PC-9 (cell line): ENCODE results near the gene CFAP97D1. TPM values are rescaled to one million over a fixed set of nuclear protein-coding genes. Genes with fewer than 3 reads are reported as not detected.

ENCODE experiments used
- BruUV-seq: library from RNA; stranded (reverse); fragments of 400-500 nt; replicated peaks from 2 replicates; lab custom pipeline; 2021; lab: Mats Ljungman, UMichigan
- CTCF ChIA-PET: fragments of 300-600 bp; sonication (Branson Sonifier 250); formaldehyde crosslinking; loops from one replicate; lab custom pipeline; 2022; ENCODE audit warnings: antibody characterized with exemption; lab: Charles Lee
- POLR2A ChIA-PET: fragments of 300-600 bp; sonication (Branson Sonifier 250); formaldehyde crosslinking; loops from one replicate; lab custom pipeline; 2022; ENCODE audit warnings: antibody characterized with exemption; ENCODE audit not compliant: unreplicated experiment; lab: Charles Lee
- DNase-seq, 2 experiments: peaks; one replicate each; pipeline versions ENCODE4 v3.0.0 to v3.0.0-alpha.2; 2015 to 2022; ENCODE audit warnings: mixed read lengths in 1 of 2
- H2AFZ ChIP-seq: fragments of 200-600 bp; sonication (generic); 2 replicates; pipeline ENCODE4 v1.8.1; 2017; ENCODE audit warnings: antibody characterized with exemption
- H3F3A ChIP-seq: fragments of 200-600 bp; sonication (generic); 2 replicates; pipeline ENCODE4 v1.8.1; 2017; ENCODE audit warnings: antibody characterized with exemption, mild to moderate bottlenecking, low read depth; ENCODE audit not compliant: insufficient read depth
- H3K27ac ChIP-seq: fragments of 200-600 bp; sonication (generic); 2 replicates; pipeline ENCODE4 v1.6.1; 2016; ENCODE audit warnings: mixed run types
- H3K27me3 ChIP-seq: fragments of 200-600 bp; sonication (generic); 2 replicates; pipeline ENCODE4 v1.6.1; 2016; ENCODE audit warnings: low read depth, mixed run types; ENCODE audit not compliant: insufficient read depth
- H3K36me3 ChIP-seq: fragments of 200-600 bp; sonication (generic); 2 replicates; pipeline ENCODE4 v1.6.1; 2016; ENCODE audit warnings: low read depth, mixed run types
- H3K4me1 ChIP-seq: fragments of 200-600 bp; sonication (generic); replicated peaks from 2 replicates; pipeline ENCODE4 v1.6.1; 2016; ENCODE audit warnings: mixed run types; ENCODE audit not compliant: insufficient read depth
- H3K4me2 ChIP-seq: fragments of 200-600 bp; sonication (generic); 2 replicates; pipeline ENCODE4 v1.6.1; 2017; ENCODE audit warnings: mixed run types
- H3K4me3 ChIP-seq: fragments of 200-600 bp; sonication (generic); 2 replicates; pipeline ENCODE4 v1.6.1; 2016; ENCODE audit warnings: mixed run types
- H3K79me2 ChIP-seq: fragments of 200-600 bp; sonication (generic); 2 replicates; pipeline ENCODE4 v1.6.1; 2017; ENCODE audit warnings: low read depth, mixed run types
- H3K9me2 ChIP-seq: fragments of 200-600 bp; sonication (generic); 2 replicates; pipeline ENCODE4 v1.8.1; 2017; ENCODE audit warnings: mild to moderate bottlenecking; ENCODE audit not compliant: insufficient read depth
- H3K9me3 ChIP-seq: fragments of 200-600 bp; sonication (generic); 2 replicates; pipeline ENCODE4 v1.8.1; 2016; ENCODE audit warnings: low read depth; ENCODE audit not compliant: insufficient read depth
- H4K20me1 ChIP-seq: fragments of 200-600 bp; sonication (generic); 2 replicates; pipeline ENCODE4 v1.8.1; 2017; ENCODE audit not compliant: insufficient read depth
- EZH2 ChIP-seq: fragments of 200-600 bp; sonication (generic); IDR thresholded peaks from 2 replicates; pipeline ENCODE4 v1.8.0; 2017; ENCODE audit warnings: antibody characterized with exemption, low read depth
- intact Hi-C: fragments of 100-400 bp; cut with micrococcal nuclease; formaldehyde crosslinking; loops from one replicate; pipeline ENCODE4 v1.10.0; 2022; ENCODE audit not compliant: unreplicated experiment
- total RNA-seq: library from RNA; stranded (reverse); gene quantifications from 2 replicates; pipeline ENCODE4 v1.2.3, GENCODE V29; 2021
- TF ChIP-seq, protein P1 (sequence below): fragments of 200-600 bp; sonication (generic); conservative IDR thresholded peaks from 2 replicates; pipeline ENCODE4 v1.6.1; 2017; ENCODE audit warnings: mixed run types, antibody characterized with exemption, mild to moderate bottlenecking, moderate library complexity

Gene CFAP97D1
- total RNA-seq, 1 experiment from 2014 or later: not detected

DNA sequence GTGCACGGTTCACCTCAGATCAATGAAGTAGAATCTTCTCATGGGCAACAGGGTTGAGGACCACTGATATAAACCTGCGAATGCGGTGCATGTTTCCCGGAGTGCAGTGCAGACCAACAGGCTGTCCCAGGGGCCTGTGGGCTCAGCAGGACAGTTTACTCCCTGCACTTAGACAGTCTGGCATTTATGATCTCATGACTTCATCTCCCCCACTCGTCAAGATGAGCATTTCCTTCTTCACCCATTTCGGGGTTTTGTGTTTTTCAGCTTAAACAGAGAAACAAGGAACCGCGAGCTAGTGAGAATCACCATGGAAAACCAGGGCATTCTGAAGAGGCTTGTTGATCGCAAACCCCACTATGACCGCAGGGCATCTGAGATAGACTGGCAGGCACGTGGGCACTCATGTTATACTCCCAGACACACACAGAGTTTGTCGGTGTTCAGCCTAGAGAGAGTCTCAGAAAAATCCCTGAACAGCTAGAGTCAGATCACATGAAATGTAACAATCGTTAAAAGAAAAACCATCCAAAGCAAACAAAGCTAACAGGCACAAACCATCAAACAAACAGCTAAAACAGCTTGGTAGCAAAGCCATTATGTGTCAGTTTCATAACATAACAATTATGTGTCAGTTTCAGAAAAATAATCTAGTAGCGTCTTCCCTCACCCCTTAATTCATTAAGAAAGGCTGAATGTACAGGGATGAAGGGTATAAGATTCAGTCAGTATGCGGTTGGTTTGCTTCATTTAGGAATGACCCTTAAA is 2.9 kb downstream of the CFAP97D1 start:
- no peaks in the 10 kb centered on the region for H4K20me1 ChIP-seq
- BruUV-seq: no TSS peak
- H2AFZ ChIP-seq: no peak overlapping the region
- peaks cover 20% of the 10 kb centered on the region; the same call in 1 of the 2 replicates for H3K27me3 ChIP-seq
- DNase-seq: no peak
- peaks cover under 1% of the 10 kb centered on the region for H3K79me2 ChIP-seq
- H3K4me3 ChIP-seq: no peak overlapping the region
- no peaks in the 10 kb centered on the region for H3K36me3 ChIP-seq
- H3K9me3 ChIP-seq: no peaks in the 10 kb centered on the region
- H3K27ac ChIP-seq: no peak overlapping the region
- POLR2A ChIA-PET: no interaction called here
- no peak for TF ChIP-seq EZH2
- TF ChIP-seq, protein P1, sequence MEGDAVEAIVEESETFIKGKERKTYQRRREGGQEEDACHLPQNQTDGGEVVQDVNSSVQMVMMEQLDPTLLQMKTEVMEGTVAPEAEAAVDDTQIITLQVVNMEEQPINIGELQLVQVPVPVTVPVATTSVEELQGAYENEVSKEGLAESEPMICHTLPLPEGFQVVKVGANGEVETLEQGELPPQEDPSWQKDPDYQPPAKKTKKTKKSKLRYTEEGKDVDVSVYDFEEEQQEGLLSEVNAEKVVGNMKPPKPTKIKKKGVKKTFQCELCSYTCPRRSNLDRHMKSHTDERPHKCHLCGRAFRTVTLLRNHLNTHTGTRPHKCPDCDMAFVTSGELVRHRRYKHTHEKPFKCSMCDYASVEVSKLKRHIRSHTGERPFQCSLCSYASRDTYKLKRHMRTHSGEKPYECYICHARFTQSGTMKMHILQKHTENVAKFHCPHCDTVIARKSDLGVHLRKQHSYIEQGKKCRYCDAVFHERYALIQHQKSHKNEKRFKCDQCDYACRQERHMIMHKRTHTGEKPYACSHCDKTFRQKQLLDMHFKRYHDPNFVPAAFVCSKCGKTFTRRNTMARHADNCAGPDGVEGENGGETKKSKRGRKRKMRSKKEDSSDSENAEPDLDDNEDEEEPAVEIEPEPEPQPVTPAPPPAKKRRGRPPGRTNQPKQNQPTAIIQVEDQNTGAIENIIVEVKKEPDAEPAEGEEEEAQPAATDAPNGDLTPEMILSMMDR: no peak
- no peaks in the 10 kb centered on the region for H3K9me2 ChIP-seq
- CTCF ChIA-PET: interaction anchor here (0.7 kb wide), 1 partner anchor 63 kb away, joined by 4 read pairs; no protein-coding TSS in a partner anchor
- no peaks in the 10 kb centered on the region for H3F3A ChIP-seq
- H3K4me2 ChIP-seq: no peak overlapping the region
- intact Hi-C loops: no loop called here
- 0 out of 2 replicates have a peak, but pooled peaks cover 3% of the 10 kb centered on the region for H3K4me1 ChIP-seq

DNA sequence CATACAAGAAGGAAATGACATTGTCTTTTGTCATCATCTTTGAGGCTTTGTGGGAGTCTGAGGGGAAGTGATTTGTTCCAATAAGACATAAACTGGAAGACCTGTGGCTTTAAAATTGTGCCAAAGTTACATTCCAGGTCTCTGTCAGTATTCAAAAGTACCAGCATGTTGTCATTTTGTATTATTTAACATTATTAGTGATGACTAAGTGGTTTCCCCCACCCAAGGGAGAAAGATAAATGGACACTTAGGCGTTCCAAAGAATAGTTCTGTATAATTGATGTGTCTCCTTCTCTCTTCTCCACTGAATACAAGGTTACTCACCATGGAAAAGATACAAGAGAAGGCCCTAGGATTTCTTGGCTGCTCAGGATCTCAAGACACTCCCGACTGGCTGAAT is 3.8 kb downstream of the CFAP97D1 start:
- Histone ChIP-seq H3K27ac (no peak overlapping the region), H3K9me2 (no peaks in the 10 kb centered on the region), H3K9me3 (no peaks in the 10 kb centered on the region), H3K4me1 (0 out of 2 replicates have a peak, but pooled peaks cover 3% of the 10 kb centered on the region), H3K27me3 (peaks cover 20% of the 10 kb centered on the region; the same call in 1 of the 2 replicates), H2AFZ (no peak overlapping the region), H3K36me3 (no peaks in the 10 kb centered on the region), H3K79me2 (no peaks in the 10 kb centered on the region), H4K20me1 (no peaks in the 10 kb centered on the region), H3K4me3 (no peak overlapping the region), H3K4me2 (no peak overlapping the region), H3F3A (no peaks in the 10 kb centered on the region)
- intact Hi-C loops: no loop called here
- BruUV-seq: no TSS peak
- no peak for TF ChIP-seq EZH2
- TF ChIP-seq, protein P1: no peak
- ChIA-PET POLR2A (no interaction called here), CTCF (interaction anchor here (0.6 kb wide), 1 partner anchor 57 kb away, joined by 3 read pairs; no protein-coding TSS in a partner anchor)
- DNase-seq: no peak

DNA sequence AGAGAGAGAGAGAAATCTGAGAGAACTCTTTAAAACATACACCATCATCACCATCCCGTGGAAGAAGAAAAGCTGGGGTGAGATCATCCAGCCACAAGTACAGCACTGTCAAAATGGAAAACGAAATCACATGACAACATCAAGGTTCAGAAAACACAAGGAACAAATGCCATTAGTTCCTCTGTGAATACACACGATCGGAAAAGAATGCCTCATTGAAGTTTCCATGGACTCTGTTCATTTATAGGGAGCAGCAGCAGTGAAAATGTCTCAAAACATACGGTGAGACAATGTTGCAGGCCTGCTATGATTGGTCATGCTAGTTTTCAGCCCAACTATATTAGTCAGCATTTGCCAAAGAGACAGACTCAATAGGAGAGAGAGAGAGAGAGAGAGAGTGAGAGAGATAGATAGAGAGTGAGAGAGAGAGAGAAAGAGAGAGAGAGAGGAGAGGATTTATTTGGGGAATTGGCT is 4.4 kb downstream of the CFAP97D1 start:
- H3K27me3 ChIP-seq: peaks cover 16% of the 10 kb centered on the region; the same call in 1 of the 2 replicates
- H3K79me2 ChIP-seq: no peaks in the 10 kb centered on the region
- intact Hi-C loops: no loop called here
- DNase-seq: no peak
- no peak overlapping the region for H3K4me2 ChIP-seq
- no peaks in the 10 kb centered on the region for H3K9me2 ChIP-seq
- ChIA-PET POLR2A (no interaction called here), CTCF (interaction anchor here (0.5 to 0.6 kb wide), 2 partner anchors 56 to 100 kb away, joined by 3 to 7 read pairs; no protein-coding TSS in a partner anchor)
- no peaks in the 10 kb centered on the region for H3K36me3 ChIP-seq
- TF ChIP-seq, protein P1: no peak
- TF ChIP-seq EZH2: no peak
- no peak overlapping the region for H2AFZ ChIP-seq
- no peaks in the 10 kb centered on the region for H3K4me1 ChIP-seq
- H3F3A ChIP-seq: no peaks in the 10 kb centered on the region
- H4K20me1 ChIP-seq: no peaks in the 10 kb centered on the region
- no peaks in the 10 kb centered on the region for H3K9me3 ChIP-seq
- H3K27ac ChIP-seq: no peak overlapping the region
- no TSS peak for BruUV-seq
- H3K4me3 ChIP-seq: no peak overlapping the region
